Type B pancreatic cell (in vitro differentiated cells): ENCODE results near the gene CKS1B. TPM values are rescaled to one million over a fixed set of nuclear protein-coding genes. Genes with fewer than 3 reads are reported as not detected.

Experiments used
- DNase-seq: peaks from one replicate; pipeline ENCODE4 v3.0.0; 2021; ENCODE audit warnings: mixed read lengths; ENCODE audit not compliant: unreplicated experiment; ENCODE audit errors: extremely low spot score
- H3K27ac Mint-ChIP-seq: 2 replicates; pipeline ENCODE4 v1.8.0; 2021; ENCODE audit warnings: mild to moderate bottlenecking, mixed read lengths
- H3K27me3 Mint-ChIP-seq: 2 replicates; pipeline ENCODE4 v1.8.0; 2021; ENCODE audit warnings: mixed read lengths
- H3K36me3 Mint-ChIP-seq: 2 replicates; pipeline ENCODE4 v1.8.0; 2021; ENCODE audit warnings: mixed read lengths
- H3K4me1 Mint-ChIP-seq: one replicate; pipeline ENCODE4 v1.8.0; 2021; ENCODE audit warnings: mixed read lengths; ENCODE audit not compliant: unreplicated experiment
- H3K4me3 Mint-ChIP-seq: 2 replicates; pipeline ENCODE4 v1.8.0; 2021; ENCODE audit warnings: mild to moderate bottlenecking, mixed read lengths
- H3K9me3 Mint-ChIP-seq: 2 replicates; pipeline ENCODE4 v1.8.0; 2021; ENCODE audit warnings: mixed read lengths
- CTCF ChIP-seq: fragments of 200-600 bp; sonication (generic); conservative IDR thresholded peaks from 2 replicates; pipeline ENCODE4 v1.5.0; 2021; ENCODE audit warnings: antibody characterized with exemption, mild to moderate bottlenecking
- total RNA-seq: library from RNA; stranded (reverse); gene quantifications from 2 replicates; pipeline ENCODE4 v1.2.1, GENCODE V29; 2021; ENCODE audit warnings: low replicate concordance

Gene CKS1B
- total RNA-seq, 1 donor from 2014 or later = 119 TPM

GRCh38 chr1:154940213-154940560 is 34.3 kb upstream of the CKS1B start:
- no peak for TF ChIP-seq CTCF
- peak overlapping the region; percentile 53 for H3K4me3 Mint-ChIP-seq
- H3K36me3 Mint-ChIP-seq = peaks cover 4% of the 10 kb centered on the region
- H3K27ac Mint-ChIP-seq = peak overlapping the region; percentile 100
- H3K4me1 Mint-ChIP-seq = peaks cover 47% of the 10 kb centered on the region
- H3K27me3 Mint-ChIP-seq = no peaks in the 10 kb centered on the region
- no peak for DNase-seq
- H3K9me3 Mint-ChIP-seq = no peaks in the 10 kb centered on the region

GRCh38 chr1:154940651-154941194 is 33.8 kb upstream of the CKS1B start:
- H3K36me3 Mint-ChIP-seq = peaks cover 4% of the 10 kb centered on the region

DNA sequence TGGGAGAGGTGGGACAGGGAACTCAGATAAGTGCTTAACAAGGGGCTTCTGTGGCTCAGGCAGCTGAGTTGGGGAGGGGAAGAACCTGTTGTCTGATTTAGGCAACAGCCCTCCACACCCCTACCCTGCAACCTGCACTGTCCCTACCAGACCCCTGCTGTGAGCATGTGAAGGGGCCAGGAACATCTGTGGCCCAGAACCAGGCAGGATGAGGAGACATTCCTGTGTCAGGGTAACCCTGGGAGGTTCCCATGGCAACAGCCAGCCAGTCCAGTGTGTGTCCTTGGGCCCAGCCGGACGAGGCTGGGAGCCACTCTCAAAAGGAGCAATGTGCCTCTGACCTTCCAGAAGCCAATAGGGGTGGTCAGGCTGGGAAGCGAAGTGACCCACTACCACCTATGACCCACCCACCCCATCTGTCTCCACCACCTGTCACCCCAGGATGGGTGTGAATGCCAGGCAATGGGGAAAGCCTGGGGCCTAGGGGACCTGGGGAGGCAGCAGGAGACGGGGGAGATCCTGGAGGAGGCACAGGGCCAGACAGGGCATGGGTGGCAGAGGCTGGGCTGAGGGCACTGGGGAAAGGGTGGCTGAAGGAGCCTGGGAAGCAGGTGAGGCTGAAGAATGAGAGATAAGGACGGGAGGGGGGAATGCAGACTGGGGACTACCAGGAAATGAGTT is 33.0 kb upstream of the CKS1B start:
- no peak for TF ChIP-seq CTCF
- peaks cover 44% of the 10 kb centered on the region for H3K4me1 Mint-ChIP-seq
- H3K36me3 Mint-ChIP-seq = peaks cover 4% of the 10 kb centered on the region
- DNase-seq = no peak
- no peaks in the 10 kb centered on the region for H3K27me3 Mint-ChIP-seq
- H3K9me3 Mint-ChIP-seq = no peaks in the 10 kb centered on the region
- H3K27ac Mint-ChIP-seq = peak overlapping the region; percentile 100
- H3K4me3 Mint-ChIP-seq = no peak overlapping the region

More at GRCh38 chr1:154940651-154941194, 33.8 kb upstream of the CKS1B start:
- no peak for DNase-seq
- TF ChIP-seq CTCF = no peak
- Mint-ChIP-seq H3K9me3 (no peaks in the 10 kb centered on the region), H3K4me3 (peak overlapping the region; percentile 53), H3K27me3 (no peaks in the 10 kb centered on the region), H3K4me1 (peaks cover 47% of the 10 kb centered on the region), H3K27ac (peak overlapping the region; percentile 100)

GRCh38 chr1:154943649-154944400 is 30.7 kb upstream of the CKS1B start:
- Mint-ChIP-seq H3K27ac (peak overlapping the region; percentile 87), H3K4me1 (peaks cover 29% of the 10 kb centered on the region), H3K9me3 (no peaks in the 10 kb centered on the region), H3K4me3 (peak overlapping the region; percentile 22), H3K36me3 (peaks cover 7% of the 10 kb centered on the region), H3K27me3 (no peaks in the 10 kb centered on the region)
- DNase-seq = no peak
- TF ChIP-seq CTCF = peak; percentile 87

GRCh38 chr1:154944401-154945159 is 29.9 kb upstream of the CKS1B start:
- DNase-seq = no peak
- Mint-ChIP-seq H3K27me3 (no peaks in the 10 kb centered on the region), H3K36me3 (peaks cover 7% of the 10 kb centered on the region), H3K27ac (peak overlapping the region; percentile 87), H3K4me3 (peak overlapping the region; percentile 35), H3K4me1 (peaks cover 23% of the 10 kb centered on the region), H3K9me3 (no peaks in the 10 kb centered on the region)
- TF ChIP-seq CTCF = no peak
